IMR-90 (cell line): ENCODE results near the gene CASZ1. TPM values are rescaled to one million over a fixed set of nuclear protein-coding genes. Genes with fewer than 3 reads are reported as not detected.

Source experiments
- ATAC-seq: fragments of 200-7000 bp; cut with Tn5 transposase; 2 replicates; pipeline ENCODE4 v1.9.1; 2020; ENCODE audit warnings: low read depth, mild to moderate bottlenecking, moderate library complexity
- BruUV-seq: library from RNA; stranded (reverse); fragments of 400-500 nt; replicated peaks from 2 replicates; lab custom pipeline; 2021; lab: Mats Ljungman, UMichigan
- CTCF ChIA-PET: fragments of 300-600 bp; formaldehyde crosslinking; extraction: SDS; loops from one replicate; lab custom pipeline; 2021; ENCODE audit warnings: antibody characterized with exemption; lab: Yijun Ruan, JAX
- POLR2A ChIA-PET: fragments of 300-600 bp; sonication (Branson Sonifier 250); formaldehyde crosslinking; loops from one replicate; lab custom pipeline; 2022; ENCODE audit warnings: antibody characterized with exemption; ENCODE audit not compliant: unreplicated experiment; lab: Charles Lee
- DNase-seq: peaks from one replicate; pipeline ENCODE4 v3.0.0; 2013
- H2AFZ ChIP-seq: replicated peaks from 2 replicates; pipeline ENCODE3; 2013; ENCODE audit warnings: low read length, mild to moderate bottlenecking; ENCODE audit not compliant: poor library complexity
- H2AK5ac ChIP-seq: 2 replicates; pipeline ENCODE4 v1.6.1; 2013; ENCODE audit warnings: low read depth, low read length, inconsistent platforms
- H2AK9ac ChIP-seq: replicated peaks from 2 replicates; pipeline ENCODE3; 2013; ENCODE audit warnings: mild to moderate bottlenecking, low read depth, low read length, moderate library complexity; ENCODE audit not compliant: poor library complexity
- H2BK120ac ChIP-seq: 2 replicates; pipeline ENCODE4 v1.6.1; 2013; ENCODE audit warnings: low read depth, low read length, inconsistent platforms
- H2BK15ac ChIP-seq: 3 replicates; pipeline ENCODE4 v1.6.1; 2013; ENCODE audit warnings: low read depth, low read length, inconsistent platforms
- H2BK20ac ChIP-seq: 2 replicates; pipeline ENCODE4 v1.6.1; 2013; ENCODE audit warnings: low read depth, mild to moderate bottlenecking, inconsistent platforms, low read length, moderate library complexity
- H2BK5ac ChIP-seq: 2 replicates; pipeline ENCODE4 v1.6.1; 2013; ENCODE audit warnings: mild to moderate bottlenecking, low read depth, low read length, inconsistent platforms; ENCODE audit not compliant: poor library complexity, severe bottlenecking
- H3K14ac ChIP-seq: replicated peaks from 2 replicates; pipeline ENCODE4 v1.6.1; 2013; ENCODE audit warnings: low read depth, low read length, inconsistent platforms
- H3K18ac ChIP-seq: 2 replicates; pipeline ENCODE4 v1.6.1; 2013; ENCODE audit warnings: low read depth, low read length, control low read depth
- H3K23ac ChIP-seq: 2 replicates; pipeline ENCODE4 v1.6.1; 2013; ENCODE audit warnings: low read depth, low read length, inconsistent platforms
- H3K27ac ChIP-seq: 2 replicates; pipeline ENCODE4 v1.5.1; 2013; ENCODE audit warnings: mild to moderate bottlenecking, control low read depth, low read length; ENCODE audit not compliant: insufficient read depth
- H3K27me3 ChIP-seq: 2 replicates; pipeline ENCODE4 v1.6.1; 2013; ENCODE audit warnings: low read length; ENCODE audit not compliant: control insufficient read depth, insufficient read depth
- H3K36me3 ChIP-seq: 2 replicates; pipeline ENCODE4 v1.6.1; 2013; ENCODE audit warnings: low read length, mixed read lengths; ENCODE audit not compliant: control insufficient read depth, insufficient read depth
- H3K4ac ChIP-seq: 2 replicates; pipeline ENCODE4 v1.6.1; 2013; ENCODE audit warnings: low read depth, low read length, inconsistent platforms
- H3K4me1 ChIP-seq: 2 replicates; pipeline ENCODE4 v1.6.1; 2013; ENCODE audit warnings: low read length, mixed read lengths; ENCODE audit not compliant: control insufficient read depth, insufficient read depth
- H3K4me2 ChIP-seq: 2 replicates; pipeline ENCODE4 v1.6.1; 2013; ENCODE audit warnings: low read depth, mild to moderate bottlenecking, control low read depth, low read length, moderate library complexity
- H3K4me3 ChIP-seq: 2 replicates; pipeline ENCODE4 v1.5.1; 2013; ENCODE audit warnings: low read depth, mild to moderate bottlenecking, control low read depth, low read length, moderate library complexity; ENCODE audit not compliant: insufficient read depth
- H3K56ac ChIP-seq: 2 replicates; pipeline ENCODE4 v1.6.1; 2013; ENCODE audit warnings: low read length, inconsistent platforms; ENCODE audit not compliant: insufficient read depth; ENCODE audit errors: extremely low read depth
- H3K79me1 ChIP-seq, 2 experiments: 2 replicates each; pipeline ENCODE4 v1.6.1; 2013; ENCODE audit warnings: low read length in 2 of 2, inconsistent platforms in 1 of 2, low read depth in 1 of 2
- H3K9ac ChIP-seq: 2 replicates; pipeline ENCODE4 v1.6.1; 2013; ENCODE audit warnings: low read depth, low read length, control low read depth
- H3K9me1 ChIP-seq: 2 replicates; pipeline ENCODE4 v1.6.1; 2013; ENCODE audit warnings: low read length, inconsistent platforms; ENCODE audit not compliant: insufficient read depth
- H3K9me3 ChIP-seq: 2 replicates; pipeline ENCODE4 v1.6.1; 2013; ENCODE audit warnings: low read length; ENCODE audit not compliant: control insufficient read depth, insufficient read depth
- H4K20me1 ChIP-seq: 2 replicates; pipeline ENCODE4 v1.6.1; 2013; ENCODE audit warnings: low read length, inconsistent platforms; ENCODE audit not compliant: insufficient read depth
- H4K5ac ChIP-seq: 2 replicates; pipeline ENCODE4 v1.6.1; 2013; ENCODE audit warnings: mild to moderate bottlenecking, low read depth, low read length, control low read depth
- H4K8ac ChIP-seq, 2 experiments: 2 replicates each; pipeline ENCODE4 v1.6.1; 2013; ENCODE audit warnings: low read depth in 2 of 2, low read length in 2 of 2, control low read depth in 1 of 2, inconsistent platforms in 1 of 2
- H4K91ac ChIP-seq: 2 replicates; pipeline ENCODE4 v1.6.1; 2013; ENCODE audit warnings: low read depth, low read length, inconsistent platforms; ENCODE audit not compliant: insufficient read depth
- BHLHE40 ChIP-seq: fragments of 150-350 bp; IDR thresholded peaks from 2 replicates; pipeline ENCODE4 v1.6.1; 2016; ENCODE audit warnings: mild to moderate bottlenecking, low read depth, low read length
- CEBPB ChIP-seq: IDR thresholded peaks from 2 replicates; pipeline ENCODE4 v1.6.1; 2012; ENCODE audit warnings: low read depth, low read length, improper control_type of control experiment
- CHD1 ChIP-seq: IDR thresholded peaks from 2 replicates; pipeline ENCODE4 v1.6.1; 2012; ENCODE audit warnings: low read depth, low read length, improper control_type of control experiment
- ELK1 ChIP-seq: fragments of 150-350 bp; IDR thresholded peaks from 2 replicates; pipeline ENCODE4 v1.6.1; 2016; ENCODE audit warnings: low read depth, mild to moderate bottlenecking, low read length, moderate library complexity, borderline replicate concordance
- FOS ChIP-seq: fragments of 150-350 bp; IDR thresholded peaks from 2 replicates; pipeline ENCODE4 v1.6.1; 2016; ENCODE audit warnings: low read depth, low read length
- MAFK ChIP-seq: IDR thresholded peaks from 2 replicates; pipeline ENCODE4 v1.6.1; 2012; ENCODE audit warnings: low read depth, low read length, improper control_type of control experiment
- MAZ ChIP-seq: IDR thresholded peaks from 2 replicates; pipeline ENCODE4 v1.6.1; 2012; ENCODE audit warnings: low read depth, mild to moderate bottlenecking, low read length, improper control_type of control experiment, moderate library complexity, borderline replicate concordance
- MXI1 ChIP-seq: IDR thresholded peaks from 2 replicates; pipeline ENCODE4 v1.6.1; 2012; ENCODE audit warnings: low read depth, mild to moderate bottlenecking, low read length, moderate library complexity, borderline replicate concordance
- NFE2L2 ChIP-seq: fragments of 150-350 bp; IDR thresholded peaks from 2 replicates; pipeline ENCODE4 v1.6.1; 2016; ENCODE audit warnings: low read depth, mild to moderate bottlenecking, low read length
- RCOR1 ChIP-seq: IDR thresholded peaks from 2 replicates; pipeline ENCODE4 v1.6.1; 2012; ENCODE audit warnings: mild to moderate bottlenecking, low read length, improper control_type of control experiment; ENCODE audit not compliant: insufficient replicate concordance
- RFX5 ChIP-seq: IDR thresholded peaks from 2 replicates; pipeline ENCODE4 v1.8.0; 2012; ENCODE audit warnings: low read depth, mild to moderate bottlenecking, low read length, moderate library complexity
- USF2 ChIP-seq: fragments of 150-350 bp; IDR thresholded peaks from 2 replicates; pipeline ENCODE4 v1.6.1; 2017; ENCODE audit warnings: mild to moderate bottlenecking, antibody characterized with exemption, low read length, low read depth
- WGBS, 2 experiments: methylation state at CpG; one replicate each; pipeline versions ENCODE4 v1.1.5 to v1.1.7; 2013; ENCODE audit warnings: missing lambda C conversion rate in 2 of 2; ENCODE audit not compliant: insufficient read length in 1 of 2; ENCODE audit errors: extremely low coverage in 2 of 2; 5-methylcytosine and 5-hydroxymethylcytosine counted together
- dilution Hi-C: fragments of 300-500 bp; cut with HindIII; formaldehyde crosslinking; loops from one replicate; pipeline ENCODE4 v1.14.3; 2018; ENCODE audit warnings: low sequenced_read_pairs; ENCODE audit not compliant: unreplicated experiment
- in situ Hi-C: fragments of 300-500 bp; cut with MboI; formaldehyde crosslinking; loops from 3 replicates; pipeline ENCODE4 v1.14.3; 2019; ENCODE audit warnings: low sequenced_read_pairs, inconsistent platforms, mixed read lengths
- intact Hi-C: fragments of 100-400 bp; cut with micrococcal nuclease; formaldehyde crosslinking; loops from 2 replicates; pipeline ENCODE4 v1.10.0; 2022
- polyA plus RNA-seq, 3 experiments: library from polyadenylated mRNA; depleted of rRNA; stranded (reverse); fragments of >200 nt; gene quantifications; 2 replicates each; pipeline ENCODE4 v1.2.3, GENCODE V29; 2012; ENCODE audit warnings: low replicate concordance in 1 of 3
- total RNA-seq: library from RNA; depleted of rRNA; stranded (reverse); fragments of >200 nt; gene quantifications from 2 replicates; pipeline ENCODE4 v1.2.3, GENCODE V29; 2012

The CASZ1 gene
- total and polyA plus RNA-seq, 2 of the 4 experiments (the other 2 are of a cell fraction) = 0.18 to 0.24 TPM

- 0 out of 2 replicates have a peak, but pooled peaks cover 1% of the 10 kb centered on the region for H3K4me1 ChIP-seq
- no peak overlapping the region for H4K91ac ChIP-seq
- ChIA-PET CTCF (no interaction called here), POLR2A (no interaction called here)
- no peak overlapping the region for H3K27ac ChIP-seq
- H2AK9ac ChIP-seq = no peak overlapping the region
- TF ChIP-seq MXI1 (no peak), CHD1 (no peak), CEBPB (no peak), MAZ (no peak), RCOR1 (no peak), FOS (no peak), ELK1 (no peak), BHLHE40 (no peak), MAFK (no peak), RFX5 (no peak), USF2 (no peak), NFE2L2 (no peak)
- H4K8ac ChIP-seq = no peak overlapping the region
- no peak overlapping the region for H3K9ac ChIP-seq
- H3K14ac ChIP-seq = no peak overlapping the region
- no peak overlapping the region for H2BK5ac ChIP-seq
- intact Hi-C loops = no loop called here
- H3K23ac ChIP-seq = no peak overlapping the region
- H3K9me3 ChIP-seq = no peaks in the 10 kb centered on the region
- no peaks in the 10 kb centered on the region for H3K79me1 ChIP-seq
- no peak overlapping the region for H3K4ac ChIP-seq
- no peaks in the 10 kb centered on the region; the same call in 1 of the 2 replicates for H3K27me3 ChIP-seq
- no peak overlapping the region for H2BK15ac ChIP-seq
- no peak overlapping the region for H3K18ac ChIP-seq
- no peak overlapping the region for H2AK5ac ChIP-seq
- no peak overlapping the region for H3K4me3 ChIP-seq
- DNase-seq (no peak), ATAC-seq (no peak)
- no peaks in the 10 kb centered on the region for H3K36me3 ChIP-seq
- H2AFZ ChIP-seq = no peak overlapping the region
- no peak overlapping the region for H2BK20ac ChIP-seq
- no peak overlapping the region for H3K4me2 ChIP-seq
- 81% methylated on average over 7 of the region's 12 CpGs; no CpG with 5 or more reads in 1 of the 2 experiments for WGBS, 2 experiments
- H3K9me1 ChIP-seq = no peaks in the 10 kb centered on the region
- no TSS peak for BruUV-seq
- in situ Hi-C loops = no loop called here
- H4K5ac ChIP-seq = no peak overlapping the region
- H4K20me1 ChIP-seq = no peaks in the 10 kb centered on the region
- H3K56ac ChIP-seq = no peak overlapping the region
- dilution Hi-C loops = no loop called here
- no peak overlapping the region for H2BK120ac ChIP-seq
Measured at GRCh38 chr1:10652626-10653025, 143.8 kb downstream of the CASZ1 start.
